ENCODE data around the gene ATP2C2. TPM values are rescaled to one million over a fixed set of nuclear protein-coding genes. Genes with fewer than 3 reads are reported as not detected.

ATP2C2 gene
- total RNA-seq, 1 donor from 2014 or later = not detected

DNA sequence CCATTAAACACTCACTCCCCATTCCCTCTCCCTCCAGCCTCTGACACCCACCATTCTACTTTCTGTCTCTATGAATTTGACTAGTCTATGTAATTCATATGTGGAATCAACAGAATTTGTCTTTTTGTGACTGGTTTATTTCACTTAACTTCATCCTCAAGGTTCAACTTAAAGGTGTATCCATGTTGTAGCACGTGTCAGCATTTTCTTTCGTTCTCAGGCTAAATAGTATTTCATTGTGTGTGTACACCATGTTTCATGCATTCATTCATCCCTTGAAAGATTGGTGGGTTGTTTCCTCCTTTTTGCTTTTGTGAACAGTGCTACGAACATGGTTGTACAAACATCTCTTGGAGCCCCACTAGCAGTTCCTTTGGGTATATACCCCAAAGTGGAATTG lies 36.0 kb downstream of the ATP2C2 start:
- TF ChIP-seq, protein P1, sequence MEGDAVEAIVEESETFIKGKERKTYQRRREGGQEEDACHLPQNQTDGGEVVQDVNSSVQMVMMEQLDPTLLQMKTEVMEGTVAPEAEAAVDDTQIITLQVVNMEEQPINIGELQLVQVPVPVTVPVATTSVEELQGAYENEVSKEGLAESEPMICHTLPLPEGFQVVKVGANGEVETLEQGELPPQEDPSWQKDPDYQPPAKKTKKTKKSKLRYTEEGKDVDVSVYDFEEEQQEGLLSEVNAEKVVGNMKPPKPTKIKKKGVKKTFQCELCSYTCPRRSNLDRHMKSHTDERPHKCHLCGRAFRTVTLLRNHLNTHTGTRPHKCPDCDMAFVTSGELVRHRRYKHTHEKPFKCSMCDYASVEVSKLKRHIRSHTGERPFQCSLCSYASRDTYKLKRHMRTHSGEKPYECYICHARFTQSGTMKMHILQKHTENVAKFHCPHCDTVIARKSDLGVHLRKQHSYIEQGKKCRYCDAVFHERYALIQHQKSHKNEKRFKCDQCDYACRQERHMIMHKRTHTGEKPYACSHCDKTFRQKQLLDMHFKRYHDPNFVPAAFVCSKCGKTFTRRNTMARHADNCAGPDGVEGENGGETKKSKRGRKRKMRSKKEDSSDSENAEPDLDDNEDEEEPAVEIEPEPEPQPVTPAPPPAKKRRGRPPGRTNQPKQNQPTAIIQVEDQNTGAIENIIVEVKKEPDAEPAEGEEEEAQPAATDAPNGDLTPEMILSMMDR (IDR thresholded peaks at IDR 0.05) = no peak
- Histone ChIP-seq H3K9me3 (peaks cover 0 to 5% of the 10 kb centered on the region in 2 donors), H3K4me3 (no peak overlapping the region), H3K4me1 (no peaks in the 10 kb centered on the region), H3K36me3 (no peaks in the 10 kb centered on the region), H3K27ac (no peak overlapping the region), H3K27me3 (no peaks in the 10 kb centered on the region)
- intact Hi-C loops (cut with DNase I) = no loop called here
- DNase-seq (ENCODE audit: low spot score in 2 of 2) = no peak

DNA sequence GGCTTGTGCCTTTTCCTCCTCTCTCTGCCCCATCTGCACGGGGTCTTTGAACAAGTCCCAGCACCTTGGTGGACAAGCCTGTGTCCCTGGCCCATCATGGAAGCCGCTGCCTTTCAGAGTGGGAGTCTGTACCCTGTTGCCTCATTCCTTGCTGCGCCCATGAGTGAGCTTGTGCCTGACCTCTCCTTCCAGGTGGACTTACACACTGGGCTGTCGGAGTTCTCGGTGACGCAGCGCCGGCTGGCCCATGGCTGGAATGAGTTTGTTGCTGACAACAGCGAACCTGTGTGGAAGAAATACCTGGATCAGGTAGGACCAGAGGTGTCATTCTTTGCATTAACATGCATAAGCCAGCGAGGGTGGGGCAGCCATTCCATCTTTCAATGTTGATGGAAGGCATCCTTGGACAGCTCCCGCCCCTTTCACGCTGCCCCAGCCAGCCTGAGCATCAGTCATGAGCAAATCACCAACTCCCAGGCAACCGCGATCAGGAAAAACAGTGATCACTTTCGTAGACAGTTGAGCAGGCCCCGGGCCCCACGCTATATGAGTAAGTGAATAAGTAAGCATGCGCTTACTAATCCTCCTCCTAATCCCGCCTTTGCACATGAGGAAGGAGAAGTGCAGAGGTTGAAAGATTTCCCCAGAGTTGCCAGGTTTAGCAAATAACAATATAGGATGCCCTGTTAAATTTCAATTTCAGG lies 36.8 kb downstream of the ATP2C2 start:
- DNase-seq (ENCODE audit: low spot score in 2 of 2) = no peak
- H3K27me3 ChIP-seq = no peaks in the 10 kb centered on the region

DNA sequence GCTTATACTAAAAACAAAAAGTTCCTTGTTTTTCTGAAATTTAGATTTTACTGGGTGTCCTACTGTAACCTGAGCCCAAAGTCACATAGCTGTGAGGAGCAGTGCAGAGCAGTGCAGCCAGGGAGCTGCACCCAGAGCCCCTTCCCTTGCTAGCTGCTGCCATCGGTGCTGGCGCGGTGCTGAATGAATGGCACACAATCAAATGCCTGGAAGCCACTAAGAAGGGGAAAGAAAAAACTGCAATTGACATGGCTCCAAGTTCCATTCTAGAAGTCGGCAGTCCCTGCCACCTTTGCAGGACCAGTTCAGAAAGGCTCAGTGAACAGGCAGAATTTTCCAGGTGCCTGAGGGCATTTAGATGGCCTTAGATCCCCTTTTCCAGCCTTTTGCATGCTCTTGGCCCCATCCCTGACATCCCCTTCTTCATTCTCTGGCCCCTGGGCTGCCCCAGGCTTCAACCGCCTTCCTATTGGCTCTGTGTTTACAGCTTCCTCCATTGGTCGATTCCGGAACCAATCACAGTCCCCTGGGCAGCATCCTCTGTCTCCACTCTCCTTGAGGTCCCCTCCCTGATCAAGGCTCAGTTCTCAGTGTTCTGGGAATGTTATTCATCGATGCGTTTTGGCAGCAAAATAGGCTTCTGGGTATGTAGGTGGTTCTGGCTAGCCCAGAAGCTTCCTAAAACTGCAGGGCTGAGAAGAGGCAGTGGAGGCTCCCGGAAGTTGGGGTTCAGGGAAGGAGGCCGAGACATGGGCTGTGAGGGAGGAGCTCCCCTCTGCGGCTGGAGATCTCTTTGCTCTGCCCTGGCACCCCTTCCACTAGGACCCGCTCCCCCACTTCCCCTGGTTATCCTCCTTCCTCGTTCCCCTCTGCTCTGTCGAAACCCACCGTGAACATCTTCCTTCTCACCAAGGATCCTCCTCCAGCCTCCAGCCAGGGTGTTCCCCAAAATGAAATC lies 37.9 kb downstream of the ATP2C2 start:
- TF ChIP-seq, protein P1 (IDR thresholded peaks at IDR 0.05) = no peak
- intact Hi-C loops (cut with DNase I) = no loop called here
- no peak overlapping the region for H3K4me3 ChIP-seq
- H3K27me3 ChIP-seq = no peaks in the 10 kb centered on the region
- no peak overlapping the region for H3K27ac ChIP-seq
- no peak for DNase-seq (ENCODE audit: low spot score in 2 of 2)
- H3K4me1 ChIP-seq = no peaks in the 10 kb centered on the region
- peaks cover 0 to 5% of the 10 kb centered on the region in 2 donors for H3K9me3 ChIP-seq
- H3K36me3 ChIP-seq = no peaks in the 10 kb centered on the region

More for the DNA sequence above, 36.8 kb downstream of the ATP2C2 start:
- no peak overlapping the region for H3K4me3 ChIP-seq
- H3K36me3 ChIP-seq = no peaks in the 10 kb centered on the region
- H3K4me1 ChIP-seq = no peaks in the 10 kb centered on the region
- H3K9me3 ChIP-seq = peaks cover 0 to 5% of the 10 kb centered on the region in 2 donors
- H3K27ac ChIP-seq = no peak overlapping the region
- TF ChIP-seq, protein P1 (IDR thresholded peaks at IDR 0.05) = no peak
- intact Hi-C loops (cut with DNase I) = no loop called here

DNA sequence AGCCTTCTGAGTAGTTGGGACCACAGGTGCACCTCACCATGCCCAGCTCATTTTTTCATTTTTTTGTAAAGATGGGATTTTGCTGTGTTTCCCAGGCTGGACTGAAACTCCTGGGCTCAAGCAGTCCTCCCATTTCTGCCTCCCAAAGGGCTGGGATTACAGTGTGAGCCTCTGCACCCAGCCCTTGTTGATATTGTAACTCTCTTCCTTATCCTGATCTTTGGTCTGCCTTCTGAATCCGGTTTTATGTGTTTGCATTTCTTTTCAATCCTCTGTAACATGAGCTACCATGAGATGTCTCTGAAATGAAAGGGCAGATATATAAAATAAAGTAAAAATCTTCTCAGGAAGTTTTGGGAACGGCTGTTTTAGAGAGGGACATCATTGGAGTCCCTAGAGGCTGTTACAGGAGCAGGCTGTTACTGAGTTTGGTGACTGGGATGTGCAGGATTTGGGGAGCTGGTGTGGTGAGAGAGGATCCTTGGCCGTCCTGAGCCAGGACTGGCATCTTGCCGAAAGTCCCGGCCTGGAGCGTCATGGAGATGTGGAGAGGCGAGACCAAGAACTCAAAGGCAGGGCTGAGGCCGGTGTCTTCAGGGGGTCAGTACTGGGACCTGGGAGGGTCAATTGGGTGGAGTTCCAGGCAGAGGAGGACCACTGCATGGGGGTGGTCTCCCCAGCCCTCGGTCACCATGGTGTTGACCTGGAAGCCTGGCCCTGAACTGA lies 39.4 kb downstream of the ATP2C2 start:
- Histone ChIP-seq H3K36me3 (no peaks in the 10 kb centered on the region), H3K27ac (no peak overlapping the region), H3K27me3 (no peaks in the 10 kb centered on the region), H3K9me3 (no peaks in the 10 kb centered on the region), H3K4me3 (no peak overlapping the region), H3K4me1 (no peaks in the 10 kb centered on the region)
- intact Hi-C loops (cut with DNase I) = no loop called here
- no peak for DNase-seq (ENCODE audit: low spot score in 2 of 2)
- TF ChIP-seq, protein P1 (IDR thresholded peaks at IDR 0.05) = no peak

DNA sequence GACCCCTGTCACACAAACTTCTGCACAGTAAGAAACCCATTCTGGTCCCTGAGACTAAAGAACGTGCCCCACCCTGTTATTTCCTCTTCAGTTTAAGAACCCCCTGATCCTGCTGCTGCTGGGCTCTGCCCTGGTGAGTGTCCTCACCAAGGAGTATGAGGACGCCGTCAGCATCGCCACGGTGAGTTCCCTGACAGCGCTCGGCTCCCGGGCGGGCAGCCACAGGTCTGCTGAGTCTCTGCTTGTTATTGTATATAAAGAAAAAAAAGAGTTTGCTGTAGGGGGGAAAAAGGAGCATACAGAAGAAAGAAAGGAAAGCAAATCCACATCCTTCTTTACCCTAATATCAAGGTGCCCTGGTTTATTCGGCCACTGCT lies 40.0 kb downstream of the ATP2C2 start:
- TF ChIP-seq, protein P1 (IDR thresholded peaks at IDR 0.05) = no peak
- Histone ChIP-seq H3K36me3 (no peaks in the 10 kb centered on the region), H3K4me3 (no peak overlapping the region), H3K4me1 (no peaks in the 10 kb centered on the region), H3K9me3 (no peaks in the 10 kb centered on the region), H3K27me3 (no peaks in the 10 kb centered on the region), H3K27ac (no peak overlapping the region)
- no peak for DNase-seq (ENCODE audit: low spot score in 2 of 2)
- intact Hi-C loops (cut with DNase I) = no loop called here

Measured in ascending aorta (tissue), 2 donors.